ENCODE results near the gene CCDC180.
"Not testable (repeated sequence)": the region's sequence is repeated elsewhere in the genome, so short reads cannot be mapped to it uniquely, and the experiment has no call there.

The CCDC180 gene

DNA sequence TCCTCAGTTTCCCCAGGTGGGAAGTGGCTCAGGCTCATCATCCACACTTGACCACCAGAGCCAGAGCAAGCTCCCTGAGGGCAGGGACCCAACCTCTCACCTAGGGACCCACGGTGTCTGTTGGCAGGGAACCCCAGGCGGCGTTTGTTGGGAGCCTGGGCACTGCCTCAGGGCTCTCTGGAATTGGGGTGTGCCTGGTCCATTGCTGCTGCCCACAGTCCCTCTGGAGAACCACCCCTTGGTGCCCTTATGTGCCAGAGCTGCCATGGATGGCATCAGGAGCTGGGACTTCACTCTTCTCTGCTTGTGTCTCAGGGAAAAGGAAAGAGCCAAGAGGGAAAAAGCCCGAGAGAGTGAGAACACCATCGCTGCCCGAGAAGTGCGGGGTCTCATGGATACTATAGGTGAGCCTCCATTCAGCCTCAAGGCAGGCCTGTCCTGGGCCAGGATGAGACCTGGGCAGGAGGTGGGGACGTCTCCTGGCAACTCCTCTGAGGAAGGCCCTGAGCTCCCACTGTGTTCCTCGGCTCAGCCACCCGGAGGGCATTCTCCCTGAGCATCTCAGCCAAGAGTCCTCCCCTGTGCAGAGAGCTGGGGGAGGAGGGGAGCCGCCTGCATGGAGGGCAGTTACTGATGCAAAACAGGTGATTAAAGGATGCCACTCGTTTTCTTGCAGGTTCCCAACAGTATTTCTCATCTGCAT, 4.5 kb downstream of the CCDC180 start:
- no peak for DNase-seq

- no peak for DNase-seq
Observed at GRCh38 chr9:97312556-97312955, 5.1 kb downstream of the CCDC180 start.

DNA sequence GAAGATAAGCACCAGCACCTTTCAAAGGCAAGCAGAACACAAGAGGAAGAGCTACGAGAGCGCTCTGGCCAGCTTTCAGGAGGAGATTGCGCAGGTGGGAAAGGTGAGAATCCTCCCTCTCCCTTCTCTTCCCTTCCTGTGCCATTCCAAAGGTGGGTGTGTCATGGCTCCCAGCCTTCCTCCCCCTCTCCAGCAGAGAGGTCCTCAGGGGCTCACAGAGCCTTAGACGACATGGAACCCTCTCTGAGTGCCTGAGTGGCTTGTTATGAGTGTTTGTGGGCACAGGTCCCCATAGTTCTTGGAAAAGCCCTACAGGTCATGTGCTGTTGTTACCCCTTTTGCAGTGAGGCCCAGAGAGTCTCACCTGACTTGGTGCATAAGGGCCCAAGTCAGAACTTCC, 5.8 kb downstream of the CCDC180 start:
- no peak for DNase-seq

- DNase-seq: no peak
Observed at GRCh38 chr9:97313746-97314145, 6.3 kb downstream of the CCDC180 start.

DNA sequence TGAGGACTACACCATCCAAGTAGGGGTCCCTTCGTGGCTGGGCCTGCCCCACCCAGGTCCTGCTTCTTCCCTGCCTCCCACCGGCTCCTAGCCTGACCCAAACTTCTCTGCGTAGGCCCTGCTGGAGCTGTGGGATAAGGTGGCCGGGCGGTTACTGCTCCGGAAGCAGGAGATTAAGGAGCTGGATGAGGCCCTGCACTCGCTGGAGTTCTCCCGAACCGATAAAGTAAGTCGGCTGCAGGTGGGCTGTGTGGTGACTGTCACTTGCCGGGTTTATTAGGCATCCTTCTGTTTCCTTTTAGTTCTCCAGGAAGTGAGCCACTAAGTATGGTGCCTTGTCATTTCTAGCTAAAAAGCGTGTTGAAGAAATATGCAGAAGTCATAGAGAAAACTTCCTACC, 7.0 kb downstream of the CCDC180 start:
- no peak for DNase-seq

GRCh38 chr9:97315550-97315949, 8.1 kb downstream of the CCDC180 start:
- no peak for DNase-seq

GRCh38 chr9:97316904-97317303, 9.4 kb downstream of the CCDC180 start:
- DNase-seq: no peak

DNA sequence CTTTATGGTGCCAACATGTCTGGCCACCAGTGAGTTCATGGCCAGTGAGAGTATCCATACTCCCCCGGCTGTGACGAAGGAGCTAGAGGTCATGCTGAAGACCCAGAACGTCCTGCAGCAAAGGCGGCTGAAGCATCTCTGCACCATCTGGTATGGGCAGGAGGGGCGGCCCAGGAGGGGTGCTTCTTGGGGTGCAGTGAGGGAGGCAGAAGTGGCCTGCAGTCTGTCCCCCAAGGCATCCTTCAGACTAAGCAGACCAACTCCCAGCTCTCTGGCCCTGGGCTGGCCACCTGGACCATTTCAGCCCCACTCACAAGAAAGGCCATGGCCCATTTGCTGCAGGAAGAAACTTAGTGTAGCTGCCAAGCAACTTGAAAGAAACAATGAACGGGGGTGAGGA, 11.0 kb downstream of the CCDC180 start:
- no peak for DNase-seq

DNA sequence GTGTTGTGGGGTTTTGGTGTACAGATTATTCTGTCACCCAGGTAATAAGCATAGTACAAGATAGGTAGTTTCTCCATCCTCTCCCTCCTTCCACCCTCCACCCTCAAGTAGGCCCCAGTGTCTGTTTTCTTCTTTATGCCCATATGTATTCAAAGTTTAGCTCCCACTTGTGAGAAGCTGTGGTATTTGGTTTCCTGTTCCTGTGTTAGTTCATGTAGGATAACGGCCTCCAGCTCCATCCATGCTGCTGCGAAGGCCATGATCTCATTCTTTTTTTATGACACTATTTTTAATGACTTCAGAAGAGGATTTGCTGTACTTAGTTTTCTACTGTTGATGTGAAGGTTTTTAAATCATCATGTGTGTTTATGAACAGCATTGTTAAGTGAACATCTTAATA, 11.9 kb downstream of the CCDC180 start:
- DNase-seq: no peak

DNA sequence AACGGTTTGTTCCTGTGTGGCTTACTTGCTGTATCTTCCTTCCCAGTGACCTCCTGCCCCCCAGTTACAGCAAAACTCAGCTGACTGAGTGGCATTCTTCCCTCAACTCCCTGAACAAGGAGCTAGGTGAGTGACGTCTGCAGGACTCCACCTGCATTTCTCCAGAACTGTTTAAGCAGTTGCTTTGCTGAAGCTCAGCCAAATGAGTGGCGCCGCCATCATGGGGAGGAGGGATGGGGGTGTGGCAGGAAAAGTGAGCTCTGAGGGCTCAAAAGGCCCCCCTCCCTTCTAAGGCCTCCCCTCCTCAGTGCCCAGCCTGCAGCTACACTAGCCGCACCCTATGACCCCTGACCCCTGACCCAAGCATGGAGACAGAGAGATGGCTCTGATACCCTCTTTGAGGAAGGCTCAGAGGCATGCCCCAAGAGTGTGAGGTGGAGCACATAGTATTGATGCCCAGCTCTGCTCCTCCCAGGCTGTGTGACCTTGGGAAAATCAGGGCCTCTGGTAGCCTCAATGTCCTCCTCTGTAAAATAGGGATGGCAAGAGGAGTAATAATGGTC, 12.7 kb downstream of the CCDC180 start:
- no peak for DNase-seq

- DNase-seq: no peak
Observed at GRCh38 chr9:97321251-97321650, 13.8 kb downstream of the CCDC180 start.

DNA sequence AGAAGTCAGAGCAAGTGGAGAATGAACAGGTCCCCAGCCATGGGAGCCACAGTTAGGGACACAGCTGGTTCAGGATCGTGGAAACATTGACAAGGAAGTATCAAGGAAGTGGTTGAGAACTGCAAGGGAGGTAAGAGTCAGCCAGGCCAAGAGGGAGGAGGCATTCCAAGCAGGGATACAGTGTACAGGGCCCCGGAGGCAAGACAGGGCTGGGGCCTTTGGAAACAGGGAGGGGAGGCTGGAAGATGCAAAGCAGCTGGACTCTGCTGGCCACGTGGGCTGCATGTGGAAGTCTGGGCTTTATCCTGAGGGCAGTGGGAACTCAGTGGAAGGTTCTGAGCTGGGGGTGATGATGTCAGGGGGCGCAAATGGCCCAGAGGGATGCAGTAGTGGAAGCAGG, 14.2 kb downstream of the CCDC180 start:
- no peak for DNase-seq

- DNase-seq: no peak
Observed at GRCh38 chr9:97322105-97322504, 14.6 kb downstream of the CCDC180 start.

- no peak for DNase-seq
Observed at GRCh38 chr9:97324954-97325353, 17.5 kb downstream of the CCDC180 start.

DNA sequence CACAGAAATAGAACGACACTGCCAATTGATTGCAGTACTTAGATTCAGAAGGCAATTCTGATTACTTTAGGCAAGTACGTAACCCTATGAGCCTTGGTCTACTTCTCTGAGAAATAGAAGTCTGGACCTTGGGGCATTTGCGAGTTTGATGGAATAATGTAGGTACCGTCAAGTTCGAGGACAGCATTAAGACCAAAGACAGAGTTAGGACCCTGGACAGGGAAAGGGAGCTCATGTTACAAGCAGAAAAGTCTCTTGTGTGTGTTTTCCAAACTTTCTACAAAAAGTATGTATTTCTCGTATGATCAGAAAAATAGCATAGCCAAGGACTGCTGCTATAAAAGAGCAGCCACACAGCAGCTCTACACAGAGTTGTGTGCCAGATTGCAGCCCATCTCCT, 20.1 kb downstream of the CCDC180 start:
- DNase-seq: no peak

DNA sequence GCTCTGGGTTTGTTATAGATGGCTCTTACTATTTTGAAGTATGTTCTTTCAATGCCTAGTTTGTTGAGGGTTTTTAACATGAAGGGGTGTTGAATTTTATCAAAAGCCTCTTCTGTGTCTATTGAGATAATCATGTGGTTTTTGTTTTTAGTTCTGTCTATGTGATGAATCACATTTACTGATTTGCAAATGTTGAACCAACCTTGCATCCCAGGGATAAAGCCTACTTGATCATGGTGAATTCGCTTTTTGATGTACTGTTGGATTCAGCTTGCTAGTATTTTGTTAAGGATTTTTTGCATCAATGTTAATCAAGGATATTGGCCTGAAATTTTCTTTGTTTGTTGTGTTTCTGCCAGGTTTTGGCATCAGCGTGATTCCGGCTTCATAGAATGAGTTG, 25.5 kb downstream of the CCDC180 start:
- DNase-seq: no peak

- not testable (repeated sequence) for DNase-seq
Observed at GRCh38 chr9:97335622-97336021, 28.2 kb downstream of the CCDC180 start.

DNA sequence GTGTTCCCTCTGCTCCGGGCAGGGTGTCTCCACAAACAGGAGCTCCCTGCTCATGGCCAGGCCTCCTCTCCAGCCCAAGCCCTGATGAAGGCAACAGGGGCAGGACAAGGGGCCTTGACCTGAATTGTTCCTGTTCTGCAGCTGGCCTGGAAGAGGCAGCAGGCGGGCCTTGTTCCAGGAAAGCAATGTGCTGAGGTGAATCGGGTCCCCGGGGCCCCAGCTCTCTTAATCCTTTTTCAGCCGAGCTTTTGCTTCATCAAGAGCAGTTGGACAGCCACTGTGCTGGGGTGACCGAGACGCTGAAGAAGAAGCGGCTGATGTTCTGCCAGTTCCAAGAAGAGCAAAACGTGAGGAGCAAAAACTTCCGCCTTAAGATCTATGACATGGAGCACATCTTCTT, 41.4 kb downstream of the CCDC180 start:
- no peak for DNase-seq

GRCh38 chr9:97349400-97349799, 41.9 kb downstream of the CCDC180 start:
- no peak for DNase-seq

GRCh38 chr9:97354637-97355036, 47.2 kb downstream of the CCDC180 start:
- no peak for DNase-seq

DNA sequence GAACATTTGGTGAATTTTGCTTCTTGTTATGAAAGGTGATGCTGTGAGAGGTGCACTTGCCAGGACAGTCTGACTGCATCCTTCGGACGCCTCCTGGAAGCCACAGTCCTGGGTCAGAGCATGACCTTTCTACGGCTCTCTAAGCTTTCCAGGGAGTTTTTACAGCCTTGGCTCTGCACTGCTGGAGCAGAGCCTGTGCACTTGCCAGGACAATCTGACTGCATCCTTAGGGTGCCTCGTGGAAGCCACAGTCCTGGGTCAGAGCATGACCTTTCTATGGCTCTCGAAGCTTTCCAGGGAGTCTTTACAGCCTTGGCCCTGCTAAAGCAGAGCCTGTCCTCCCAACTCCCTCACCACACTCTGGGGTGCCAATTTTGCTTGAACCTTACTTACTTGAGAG, 49.6 kb downstream of the CCDC180 start:
- no peak for DNase-seq

All from SW 1271 (cell line).